Mucosa of rectum (tissue), 2 donors: ENCODE measurements around the gene MVD.

Experiments
- H3K27ac ChIP-seq, 2 donors: one replicate each; pipeline ENCODE4 v1.7.0; 2013; ENCODE audit warnings: inconsistent platforms in 2 of 2, low read depth in 2 of 2, low read length in 2 of 2
- H3K27me3 ChIP-seq, 2 donors: one replicate each; pipeline ENCODE4 v1.7.0; 2013; ENCODE audit warnings: low read length in 2 of 2; ENCODE audit not compliant: control insufficient read depth in 2 of 2, insufficient read depth in 2 of 2
- H3K36me3 ChIP-seq, 2 donors: one replicate each; pipeline ENCODE4 v1.7.0; 2013; ENCODE audit warnings: low read length in 2 of 2; ENCODE audit not compliant: control insufficient read depth in 2 of 2, insufficient read depth in 2 of 2
- H3K4me1 ChIP-seq, 2 donors: one replicate each; pipeline ENCODE4 v1.7.0; 2013; ENCODE audit warnings: low read length in 2 of 2, mild to moderate bottlenecking in 1 of 2; ENCODE audit not compliant: control insufficient read depth in 2 of 2, insufficient read depth in 2 of 2
- H3K4me3 ChIP-seq, 2 donors: one replicate each; pipeline ENCODE4 v1.7.0; 2013; ENCODE audit warnings: low read length in 2 of 2
- H3K9ac ChIP-seq, 2 donors: one replicate each; pipeline ENCODE4 v1.7.0; 2013; ENCODE audit warnings: low read length in 2 of 2, low read depth in 1 of 2, mild to moderate bottlenecking in 1 of 2
- H3K9me3 ChIP-seq, 2 donors: one replicate each; pipeline ENCODE4 v1.7.0; 2013; ENCODE audit warnings: low read length in 2 of 2; ENCODE audit not compliant: control insufficient read depth in 2 of 2
- donor health status: healthy.
- donor health status: Normal muscosa, but diverticular disease.

Gene MVD

GRCh38 chr16:88681709-88682451 is 19.0 kb upstream of the MVD start:
- peak overlapping the region in 1 of 2 donors; percentile 37 for H3K4me3 ChIP-seq
- no peaks in the 10 kb centered on the region for H3K36me3 ChIP-seq
- no peak overlapping the region for H3K9ac ChIP-seq
- H3K4me1 ChIP-seq, result peaks cover 9 to 12% of the 10 kb centered on the region in 2 donors
- no peaks in the 10 kb centered on the region for H3K9me3 ChIP-seq
- H3K27ac ChIP-seq, result peak overlapping the region; percentile 60 to 84
- H3K27me3 ChIP-seq, result peaks cover 0 to 21% of the 10 kb centered on the region in 2 donors

GRCh38 chr16:88681084-88681680 is 18.3 kb upstream of the MVD start:
- peak overlapping the region; percentile 60 to 84 for H3K27ac ChIP-seq
- H3K4me3 ChIP-seq, result peak overlapping the region in 1 of 2 donors; percentile 7
- no peaks in the 10 kb centered on the region for H3K36me3 ChIP-seq
- peak overlapping the region in 1 of 2 donors; percentile 41 for H3K9ac ChIP-seq
- peaks cover 5 to 10% of the 10 kb centered on the region in 2 donors for H3K4me1 ChIP-seq
- no peaks in the 10 kb centered on the region for H3K9me3 ChIP-seq
- H3K27me3 ChIP-seq, result peaks cover 0 to 21% of the 10 kb centered on the region in 2 donors

- Histone ChIP-seq H3K4me3 (no peak overlapping the region), H3K9ac (no peak overlapping the region), H3K4me1 (peaks cover 5 to 8% of the 10 kb centered on the region in 2 donors), H3K9me3 (no peaks in the 10 kb centered on the region), H3K36me3 (no peaks in the 10 kb centered on the region), H3K27ac (no peak overlapping the region), H3K27me3 (peaks cover 0 to 21% of the 10 kb centered on the region in 2 donors)
Observed at GRCh38 chr16:88680554-88681083, 17.7 kb upstream of the MVD start.

GRCh38 chr16:88678224-88678979 is 15.5 kb upstream of the MVD start:
- no peaks in the 10 kb centered on the region for H3K9me3 ChIP-seq
- H3K4me3 ChIP-seq, result no peak overlapping the region
- H3K4me1 ChIP-seq, result peaks cover 2 to 7% of the 10 kb centered on the region in 2 donors
- no peak overlapping the region for H3K27ac ChIP-seq
- H3K36me3 ChIP-seq, result no peaks in the 10 kb centered on the region
- no peak overlapping the region for H3K9ac ChIP-seq
- peaks cover 0 to 10% of the 10 kb centered on the region in 2 donors for H3K27me3 ChIP-seq

- Histone ChIP-seq H3K36me3 (no peaks in the 10 kb centered on the region), H3K9ac (no peak overlapping the region), H3K4me3 (no peak overlapping the region), H3K4me1 (peaks cover 2 to 7% of the 10 kb centered on the region in 2 donors), H3K27ac (no peak overlapping the region), H3K27me3 (peaks cover 0 to 10% of the 10 kb centered on the region in 2 donors), H3K9me3 (no peaks in the 10 kb centered on the region)
Observed at GRCh38 chr16:88677721-88678120, 14.8 kb upstream of the MVD start.

GRCh38 chr16:88676502-88677242 is 13.8 kb upstream of the MVD start:
- Histone ChIP-seq H3K9ac (no peak overlapping the region), H3K27me3 (peaks cover 0 to 10% of the 10 kb centered on the region in 2 donors), H3K36me3 (no peaks in the 10 kb centered on the region), H3K9me3 (no peaks in the 10 kb centered on the region), H3K4me1 (peaks cover 2 to 4% of the 10 kb centered on the region in 2 donors), H3K27ac (no peak overlapping the region), H3K4me3 (no peak overlapping the region)

GRCh38 chr16:88673716-88674379 is 11.0 kb upstream of the MVD start:
- H3K27me3 ChIP-seq, result peaks cover 0 to 6% of the 10 kb centered on the region in 2 donors
- H3K9ac ChIP-seq, result no peak overlapping the region
- no peaks in the 10 kb centered on the region for H3K4me1 ChIP-seq
- H3K4me3 ChIP-seq, result no peak overlapping the region
- H3K9me3 ChIP-seq, result no peaks in the 10 kb centered on the region
- H3K27ac ChIP-seq, result no peak overlapping the region
- H3K36me3 ChIP-seq, result no peaks in the 10 kb centered on the region

- H3K27ac ChIP-seq, result no peak overlapping the region
- no peaks in the 10 kb centered on the region for H3K4me1 ChIP-seq
- H3K36me3 ChIP-seq, result no peaks in the 10 kb centered on the region
- H3K27me3 ChIP-seq, result no peaks in the 10 kb centered on the region
- no peak overlapping the region for H3K9ac ChIP-seq
- no peak overlapping the region for H3K4me3 ChIP-seq
- no peaks in the 10 kb centered on the region for H3K9me3 ChIP-seq
Observed at GRCh38 chr16:88672776-88673175, 9.9 kb upstream of the MVD start.

- Histone ChIP-seq H3K9me3 (no peaks in the 10 kb centered on the region), H3K9ac (no peak overlapping the region), H3K27me3 (no peaks in the 10 kb centered on the region), H3K36me3 (no peaks in the 10 kb centered on the region), H3K4me1 (no peaks in the 10 kb centered on the region), H3K4me3 (no peak overlapping the region), H3K27ac (no peak overlapping the region)
Observed at GRCh38 chr16:88671806-88672205, 8.9 kb upstream of the MVD start.
